GM12878 (cell line): ENCODE data around the gene CLRN3. TPM values are rescaled to one million over a fixed set of nuclear protein-coding genes. Genes with fewer than 3 reads are reported as not detected.

Experiments used
- ATAC-seq: fragments of 200-7000 bp; cut with Tn5 transposase; 3 replicates; pipeline ENCODE4 v1.9.1; 2020; ENCODE audit warnings: mild to moderate bottlenecking, moderate library complexity
- BruUV-seq: library from RNA; stranded (reverse); fragments of 400-500 nt; replicated peaks from 2 replicates; lab custom pipeline; 2021; lab: Mats Ljungman, UMichigan
- CTCF ChIA-PET: fragments of 300-600 bp; sonication (Branson Sonifier 250); formaldehyde crosslinking; extraction: SDS; loops from one replicate; lab custom pipeline; 2021; ENCODE audit warnings: inconsistent platforms; lab: Yijun Ruan, JAX
- POLR2A ChIA-PET: fragments of 350-600 bp; formaldehyde crosslinking; extraction: SDS; loops from one replicate; lab custom pipeline; 2021; ENCODE audit warnings: inconsistent platforms; lab: Charles Lee
- RAD21 ChIA-PET: fragments of 300-600 bp; sonication (Branson Sonifier 250); formaldehyde crosslinking; loops from one replicate; lab custom pipeline; 2023; ENCODE audit warnings: antibody characterized with exemption; ENCODE audit not compliant: unreplicated experiment; lab: Charles Lee
- SMC1A ChIA-PET: fragments of 300-600 bp; sonication (Branson Sonifier 250); formaldehyde crosslinking; loops from one replicate; lab custom pipeline; 2023; ENCODE audit not compliant: unreplicated experiment, uncharacterized antibody; lab: Charles Lee
- DNase-seq: peaks from one replicate; pipeline ENCODE4 v3.0.0-alpha.2; 2011; ENCODE audit warnings: low read depth, low spot score
- FAIRE-seq: peaks from 3 replicates; lab custom pipeline; 2011; peaks lifted over from hg19 to GRCh38; lab: Jason Lieb, UNC
- H2AFZ ChIP-seq: 2 replicates; pipeline ENCODE4 v1.6.0; 2011; ENCODE audit warnings: low read depth, low read length, control low read depth; ENCODE audit not compliant: control insufficient read depth
- H3K27ac ChIP-seq: 2 replicates; pipeline ENCODE4 v1.5.1; 2011; ENCODE audit warnings: control low read depth; ENCODE audit not compliant: control insufficient read depth, insufficient read depth
- H3K27me3 ChIP-seq, 2 experiments: replicated peaks in 1 of 2; 2 replicates each; pipeline versions ENCODE4 v1.6.0 to v1.6.1; 2011; ENCODE audit warnings: low read length in 1 of 2; ENCODE audit not compliant: control insufficient read depth in 2 of 2, insufficient read depth in 2 of 2
- H3K36me3 ChIP-seq, 2 experiments: 2 replicates each; pipeline ENCODE4 v1.5.1; 2011; ENCODE audit warnings: low read length in 1 of 2; ENCODE audit not compliant: control insufficient read depth in 2 of 2, insufficient read depth in 2 of 2
- H3K4me1 ChIP-seq: 2 replicates; pipeline ENCODE4 v1.6.1; 2011; ENCODE audit warnings: mild to moderate bottlenecking, low read length, moderate library complexity, mixed read lengths; ENCODE audit not compliant: control insufficient read depth, insufficient read depth
- H3K4me2 ChIP-seq: 2 replicates; pipeline ENCODE4 v1.6.0; 2011; ENCODE audit warnings: control low read depth; ENCODE audit not compliant: control insufficient read depth, insufficient read depth
- H3K4me3 ChIP-seq: fragments of 200-600 bp; sonication (generic); 2 replicates; pipeline ENCODE4 v1.5.1; 2016
- H3K79me2 ChIP-seq: 2 replicates; pipeline ENCODE4 v1.6.0; 2011; ENCODE audit warnings: low read length; ENCODE audit not compliant: control insufficient read depth, insufficient read depth
- H3K9ac ChIP-seq: 2 replicates; pipeline ENCODE4 v1.8.0; 2011; ENCODE audit warnings: low read length, control low read depth, mixed read lengths; ENCODE audit not compliant: control insufficient read depth, insufficient read depth
- H3K9me3 ChIP-seq: replicated peaks from 3 replicates; pipeline ENCODE4 v1.5.1; 2011; ENCODE audit warnings: mild to moderate bottlenecking, low read length; ENCODE audit not compliant: control insufficient read depth, insufficient read depth
- H4K20me1 ChIP-seq: 2 replicates; pipeline ENCODE4 v1.6.0; 2011; ENCODE audit not compliant: control insufficient read depth, insufficient read depth
- BHLHE40 ChIP-seq, 2 experiments: fragments of 450-650 bp in 1 of 2; IDR thresholded peaks; 2 replicates each; pipeline ENCODE4 v1.6.1; 2011 to 2017; ENCODE audit warnings: low read depth in 2 of 2, borderline replicate concordance in 1 of 2, improper control_type of control experiment in 1 of 2, low read length in 1 of 2, mild to moderate bottlenecking in 1 of 2
- CHD2 ChIP-seq: IDR thresholded peaks from 2 replicates; pipeline ENCODE4 v1.6.1; 2011; ENCODE audit warnings: low read depth, low read length, improper control_type of control experiment, borderline replicate concordance
- HDAC2 ChIP-seq: fragments of 200-600 bp; sonication (generic); IDR thresholded peaks from 2 replicates; pipeline ENCODE4 v1.6.1; 2017
- HDGF ChIP-seq: fragments of 450-650 bp; IDR thresholded peaks from 2 replicates; pipeline ENCODE4 v1.6.1; 2016; ENCODE audit warnings: antibody characterized with exemption
- IKZF1 ChIP-seq: fragments of 450-650 bp; conservative IDR thresholded peaks from 2 replicates; pipeline ENCODE4 v1.6.1; 2017; ENCODE audit warnings: antibody characterized with exemption, mild to moderate bottlenecking
- MEF2B ChIP-seq: fragments of 450-650 bp; IDR thresholded peaks from 2 replicates; pipeline ENCODE4 v1.6.1; 2018; ENCODE audit warnings: mild to moderate bottlenecking, moderate library complexity; ENCODE audit not compliant: partially characterized antibody, poor library complexity, severe bottlenecking
- NBN ChIP-seq: fragments of 450-650 bp; IDR thresholded peaks from 2 replicates; pipeline ENCODE4 v1.6.1; 2016
- NFYB ChIP-seq: IDR thresholded peaks from 2 replicates; pipeline ENCODE4 v1.6.1; 2011; ENCODE audit warnings: low read depth, mild to moderate bottlenecking, low read length, improper control_type of control experiment, moderate library complexity; ENCODE audit not compliant: insufficient read depth
- RBBP5 ChIP-seq: fragments of 200-600 bp; sonication (generic); conservative IDR thresholded peaks from 2 replicates; pipeline ENCODE4 v1.6.1; 2016
- ZNF384 ChIP-seq: IDR thresholded peaks from 2 replicates; pipeline ENCODE4 v1.6.1; 2012; ENCODE audit warnings: low read depth, mild to moderate bottlenecking, low read length, improper control_type of control experiment, borderline replicate concordance
- WGBS: methylation state at CpG from one replicate; pipeline ENCODE4 v1.1.6; 2016; ENCODE audit warnings: low lambda C conversion rate; ENCODE audit not compliant: insufficient replicate concordance, insufficient coverage; ENCODE audit errors: missing lambda C conversion rate; 5-methylcytosine and 5-hydroxymethylcytosine counted together
- in situ Hi-C: fragments of 300-500 bp; cut with MboI; formaldehyde crosslinking; loops from 9 replicates; pipeline ENCODE4 v1.14.3; 2018; ENCODE audit warnings: mixed read lengths
- intact Hi-C: fragments of 100-400 bp; cut with micrococcal nuclease; formaldehyde crosslinking; loops from one replicate; pipeline ENCODE4 v1.14.2; 2022; ENCODE audit not compliant: unreplicated experiment
- polyA plus RNA-seq, 11 experiments: library from polyadenylated mRNA; depleted of rRNA in 4 of 11; unstranded in 6 of 11; stranded (reverse) in 5 of 11; fragments of >200 nt; fragmentation: Nextera tagmentation in 4 of 11; fragmentation: Illumina TruSeq in 1 of 11; extraction: Ambion mirVana in 4 of 11; extraction: Trizol in 1 of 11; gene quantifications; 1 replicate in 1 of 11; 2 replicates in 10 of 11; pipeline versions ENCODE4 v1.2.1 to v1.2.3, GENCODE V29; 2011 to 2016; ENCODE audit warnings: inconsistent platforms in 2 of 11, missing spikeins in 2 of 11, low read depth in 1 of 11
- total RNA-seq, 4 experiments: library from RNA; depleted of rRNA in 3 of 4; stranded (reverse); fragments of >200 nt in 3 of 4; fragmentation: Illumina TruSeq in 1 of 4; extraction: Trizol in 1 of 4; gene quantifications; 2 replicates each; pipeline versions ENCODE4 v1.2.1 to v1.2.3, GENCODE V29; 2013 to 2021
- TF ChIP-seq, protein P1 (sequence below): fragments of 450-650 bp; formaldehyde crosslinking; IDR thresholded peaks from 2 replicates; pipeline ENCODE4 v1.5.0; 2022; ENCODE audit warnings: mild to moderate bottlenecking, missing genetic modification characterization
- TF ChIP-seq, protein P2 (sequence below): IDR thresholded peaks from 2 replicates; pipeline ENCODE4 v1.6.1; 2012; ENCODE audit warnings: low read depth, low read length, improper control_type of control experiment
- TF ChIP-seq, protein P3 (sequence below): IDR thresholded peaks from 2 replicates; pipeline ENCODE4 v1.6.1; 2011; ENCODE audit warnings: mild to moderate bottlenecking, low read depth, low read length, moderate library complexity; ENCODE audit not compliant: insufficient replicate concordance
- TF ChIP-seq, protein P4 (sequence below): fragments of 450-650 bp; IDR thresholded peaks from 2 replicates; pipeline ENCODE4 v1.6.1; 2017; ENCODE audit warnings: low read depth, mild to moderate bottlenecking, moderate library complexity
- TF ChIP-seq, protein P5 (sequence below): fragments of 450-650 bp; IDR thresholded peaks from 2 replicates; pipeline ENCODE4 v1.6.1; 2016; ENCODE audit warnings: mild to moderate bottlenecking

Gene CLRN3
- total and polyA plus RNA-seq, 10 of the 15 experiments (the other 5 are each of a cell fraction or from before 2014, with no cell fraction given), result not detected

DNA sequence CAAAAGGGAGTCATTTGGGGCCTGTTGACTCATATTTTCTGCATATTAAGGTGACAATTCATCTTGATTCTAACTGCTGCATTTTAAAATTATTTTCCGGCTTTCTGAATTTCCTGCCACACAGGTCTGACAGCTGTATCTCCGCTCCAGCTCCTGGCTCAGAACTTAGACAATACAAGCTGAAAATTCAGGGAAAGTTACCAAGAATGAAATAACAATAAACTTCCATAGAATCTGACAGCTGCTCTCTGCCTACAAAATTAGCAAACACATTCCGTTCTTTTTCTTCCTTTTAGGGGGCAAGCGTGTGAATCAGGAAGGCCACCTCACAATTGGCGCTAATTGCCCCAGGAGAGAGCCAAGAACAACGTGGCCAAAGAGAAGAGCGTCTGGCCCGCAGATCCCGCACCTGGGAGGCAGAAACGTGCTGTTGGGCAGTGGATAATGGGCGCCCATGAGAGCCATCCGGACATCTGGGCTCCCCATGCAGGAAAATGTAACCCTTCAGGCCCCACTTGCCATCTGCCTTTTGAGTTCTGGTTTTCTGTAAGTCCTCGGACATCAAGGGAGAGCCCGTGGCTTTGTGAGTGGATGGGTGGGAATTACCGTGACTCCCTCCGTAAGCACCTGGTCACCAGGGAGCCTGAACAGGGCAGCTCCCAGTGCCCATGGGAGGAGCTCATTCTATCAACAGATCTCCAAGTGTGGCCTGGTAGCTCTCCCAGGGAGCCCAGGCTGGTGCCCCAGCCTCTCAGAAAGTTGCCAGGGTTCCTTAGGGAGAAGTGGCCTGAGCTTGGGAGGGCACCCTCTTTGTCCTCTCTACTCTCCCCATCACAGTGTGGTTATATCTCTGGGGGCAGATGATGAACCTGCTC, 5.0 kb downstream of the CLRN3 start:
- H3K9ac ChIP-seq, result no peak overlapping the region
- BruUV-seq, result no TSS peak
- H3K9me3 ChIP-seq, result no peaks in the 10 kb centered on the region
- in situ Hi-C loops (no loop called here), intact Hi-C loops (no loop called here)
- no peaks in the 10 kb centered on the region for H3K36me3 ChIP-seq
- no peaks in the 10 kb centered on the region; the same call in 1 of the 2 replicates for H4K20me1 ChIP-seq
- POLR2A ChIA-PET, result no interaction called here
- H3K27ac ChIP-seq, result no peak overlapping the region
- FAIRE-seq (no peak), ATAC-seq (no peak), DNase-seq (no peak)
- SMC1A ChIA-PET, result no interaction called here
- H3K4me2 ChIP-seq, result no peak overlapping the region
- H3K27me3 ChIP-seq, result no peaks in the 10 kb centered on the region; a peak in 2 of 4 replicates
- 35% methylated on average over 16 of the region's 16 CpGs for WGBS
- no peaks in the 10 kb centered on the region for H3K79me2 ChIP-seq
- RAD21 ChIA-PET, result no interaction called here
- no peaks in the 10 kb centered on the region for H3K4me1 ChIP-seq
- H2AFZ ChIP-seq, result no peak overlapping the region
- CTCF ChIA-PET, result no interaction called here
- H3K4me3 ChIP-seq, result no peak overlapping the region
- TF ChIP-seq NBN (no peak), IKZF1 (no peak), HDGF (no peak), BHLHE40 (IDR thresholded peaks at IDR 0.05; ENCODE audit: borderline replicate concordance in 1 of 2, low read depth in 2 of 2, low read length in 1 of 2) (no peak), CHD2 (no peak), NFYB (no peak), HDAC2 (no peak), RBBP5 (no peak), ZNF384 (no peak), MEF2B (no peak)
- TF ChIP-seq, protein P1, sequence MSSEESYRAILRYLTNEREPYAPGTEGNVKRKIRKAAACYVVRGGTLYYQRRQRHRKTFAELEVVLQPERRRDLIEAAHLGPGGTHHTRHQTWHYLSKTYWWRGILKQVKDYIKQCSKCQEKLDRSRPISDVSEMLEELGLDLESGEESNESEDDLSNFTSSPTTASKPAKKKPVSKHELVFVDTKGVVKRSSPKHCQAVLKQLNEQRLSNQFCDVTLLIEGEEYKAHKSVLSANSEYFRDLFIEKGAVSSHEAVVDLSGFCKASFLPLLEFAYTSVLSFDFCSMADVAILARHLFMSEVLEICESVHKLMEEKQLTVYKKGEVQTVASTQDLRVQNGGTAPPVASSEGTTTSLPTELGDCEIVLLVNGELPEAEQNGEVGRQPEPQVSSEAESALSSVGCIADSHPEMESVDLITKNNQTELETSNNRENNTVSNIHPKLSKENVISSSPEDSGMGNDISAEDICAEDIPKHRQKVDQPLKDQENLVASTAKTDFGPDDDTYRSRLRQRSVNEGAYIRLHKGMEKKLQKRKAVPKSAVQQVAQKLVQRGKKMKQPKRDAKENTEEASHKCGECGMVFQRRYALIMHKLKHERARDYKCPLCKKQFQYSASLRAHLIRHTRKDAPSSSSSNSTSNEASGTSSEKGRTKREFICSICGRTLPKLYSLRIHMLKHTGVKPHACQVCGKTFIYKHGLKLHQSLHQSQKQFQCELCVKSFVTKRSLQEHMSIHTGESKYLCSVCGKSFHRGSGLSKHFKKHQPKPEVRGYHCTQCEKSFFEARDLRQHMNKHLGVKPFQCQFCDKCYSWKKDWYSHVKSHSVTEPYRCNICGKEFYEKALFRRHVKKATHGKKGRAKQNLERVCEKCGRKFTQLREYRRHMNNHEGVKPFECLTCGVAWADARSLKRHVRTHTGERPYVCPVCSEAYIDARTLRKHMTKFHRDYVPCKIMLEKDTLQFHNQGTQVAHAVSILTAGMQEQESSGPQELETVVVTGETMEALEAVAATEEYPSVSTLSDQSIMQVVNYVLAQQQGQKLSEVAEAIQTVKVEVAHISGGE (CRISPR knock-in tag), result no peak
- TF ChIP-seq, protein P2, sequence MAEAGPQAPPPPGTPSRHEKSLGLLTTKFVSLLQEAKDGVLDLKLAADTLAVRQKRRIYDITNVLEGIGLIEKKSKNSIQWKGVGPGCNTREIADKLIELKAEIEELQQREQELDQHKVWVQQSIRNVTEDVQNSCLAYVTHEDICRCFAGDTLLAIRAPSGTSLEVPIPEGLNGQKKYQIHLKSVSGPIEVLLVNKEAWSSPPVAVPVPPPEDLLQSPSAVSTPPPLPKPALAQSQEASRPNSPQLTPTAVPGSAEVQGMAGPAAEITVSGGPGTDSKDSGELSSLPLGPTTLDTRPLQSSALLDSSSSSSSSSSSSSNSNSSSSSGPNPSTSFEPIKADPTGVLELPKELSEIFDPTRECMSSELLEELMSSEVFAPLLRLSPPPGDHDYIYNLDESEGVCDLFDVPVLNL, result no peak
- TF ChIP-seq, protein P3, sequence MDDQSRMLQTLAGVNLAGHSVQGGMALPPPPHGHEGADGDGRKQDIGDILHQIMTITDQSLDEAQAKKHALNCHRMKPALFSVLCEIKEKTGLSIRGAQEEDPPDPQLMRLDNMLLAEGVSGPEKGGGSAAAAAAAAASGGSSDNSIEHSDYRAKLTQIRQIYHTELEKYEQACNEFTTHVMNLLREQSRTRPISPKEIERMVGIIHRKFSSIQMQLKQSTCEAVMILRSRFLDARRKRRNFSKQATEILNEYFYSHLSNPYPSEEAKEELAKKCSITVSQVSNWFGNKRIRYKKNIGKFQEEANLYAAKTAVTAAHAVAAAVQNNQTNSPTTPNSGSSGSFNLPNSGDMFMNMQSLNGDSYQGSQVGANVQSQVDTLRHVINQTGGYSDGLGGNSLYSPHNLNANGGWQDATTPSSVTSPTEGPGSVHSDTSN, result no peak
- TF ChIP-seq, protein P4, sequence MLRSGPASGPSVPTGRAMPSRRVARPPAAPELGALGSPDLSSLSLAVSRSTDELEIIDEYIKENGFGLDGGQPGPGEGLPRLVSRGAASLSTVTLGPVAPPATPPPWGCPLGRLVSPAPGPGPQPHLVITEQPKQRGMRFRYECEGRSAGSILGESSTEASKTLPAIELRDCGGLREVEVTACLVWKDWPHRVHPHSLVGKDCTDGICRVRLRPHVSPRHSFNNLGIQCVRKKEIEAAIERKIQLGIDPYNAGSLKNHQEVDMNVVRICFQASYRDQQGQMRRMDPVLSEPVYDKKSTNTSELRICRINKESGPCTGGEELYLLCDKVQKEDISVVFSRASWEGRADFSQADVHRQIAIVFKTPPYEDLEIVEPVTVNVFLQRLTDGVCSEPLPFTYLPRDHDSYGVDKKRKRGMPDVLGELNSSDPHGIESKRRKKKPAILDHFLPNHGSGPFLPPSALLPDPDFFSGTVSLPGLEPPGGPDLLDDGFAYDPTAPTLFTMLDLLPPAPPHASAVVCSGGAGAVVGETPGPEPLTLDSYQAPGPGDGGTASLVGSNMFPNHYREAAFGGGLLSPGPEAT, result no peak
- TF ChIP-seq, protein P5, sequence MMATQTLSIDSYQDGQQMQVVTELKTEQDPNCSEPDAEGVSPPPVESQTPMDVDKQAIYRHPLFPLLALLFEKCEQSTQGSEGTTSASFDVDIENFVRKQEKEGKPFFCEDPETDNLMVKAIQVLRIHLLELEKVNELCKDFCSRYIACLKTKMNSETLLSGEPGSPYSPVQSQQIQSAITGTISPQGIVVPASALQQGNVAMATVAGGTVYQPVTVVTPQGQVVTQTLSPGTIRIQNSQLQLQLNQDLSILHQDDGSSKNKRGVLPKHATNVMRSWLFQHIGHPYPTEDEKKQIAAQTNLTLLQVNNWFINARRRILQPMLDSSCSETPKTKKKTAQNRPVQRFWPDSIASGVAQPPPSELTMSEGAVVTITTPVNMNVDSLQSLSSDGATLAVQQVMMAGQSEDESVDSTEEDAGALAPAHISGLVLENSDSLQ, result no peak
